Natural killer cell treated with Interleukin-12 subunit alpha and Interleukin-12 subunit beta and Interleukin-15 and Interleukin-18, amount 100 ng/mL, for 72 hours (primary cell): Measurements from ENCODE around the gene CYP2D6. TPM values are rescaled to one million over a fixed set of nuclear protein-coding genes. Genes with fewer than 3 reads are reported as not detected.

Experiments used
- ATAC-seq, 2 donors: fragments of 150-1000 bp; cut with Tn5 transposase in 1 of 2; sonication (Bioruptor Pico), chemical (Tn5 transposase) in 1 of 2; 2 replicates each; pipeline ENCODE4 v1.10.0; 2021
- DNase-seq: peaks from one replicate; pipeline ENCODE4 v3.0.0; 2022; ENCODE audit warnings: low spot score
- H3K27ac Mint-ChIP-seq, 2 donors: 1 replicate in 1 of 2; 2 replicates in 1 of 2; pipeline ENCODE4 v1.8.0; 2022; ENCODE audit warnings: mixed read lengths in 2 of 2, mild to moderate bottlenecking in 1 of 2, moderate library complexity in 1 of 2
- H3K27me3 Mint-ChIP-seq, 2 donors: 1 replicate in 1 of 2; 2 replicates in 1 of 2; pipeline ENCODE4 v1.8.0; 2022; ENCODE audit warnings: mixed read lengths in 2 of 2
- H3K36me3 Mint-ChIP-seq: one replicate; pipeline ENCODE4 v1.8.0; 2022; ENCODE audit warnings: mixed read lengths
- H3K4me1 Mint-ChIP-seq, 2 donors: 1 replicate in 1 of 2; 2 replicates in 1 of 2; pipeline ENCODE4 v1.8.0; 2022; ENCODE audit warnings: low read depth in 2 of 2, mixed read lengths in 2 of 2, mild to moderate bottlenecking in 1 of 2
- H3K4me3 Mint-ChIP-seq: one replicate; pipeline ENCODE4 v1.8.0; 2022; ENCODE audit warnings: mixed read lengths
- H3K9me3 Mint-ChIP-seq: 2 replicates; pipeline ENCODE4 v1.8.0; 2022; ENCODE audit warnings: mixed read lengths
- total RNA-seq, 2 donors: library from RNA; stranded (reverse); gene quantifications; one replicate each; pipeline ENCODE4 v1.2.3, GENCODE V29; 2022

The CYP2D6 gene
- total RNA-seq, 2 donors from 2014 or later: 1.7 to 6.1 TPM

- no peaks in the 10 kb centered on the region for H3K27me3 Mint-ChIP-seq
- peaks cover 24 to 29% of the 10 kb centered on the region in 2 donors for H3K4me1 Mint-ChIP-seq
- DNase-seq: no peak
- peak overlapping the region in 1 of 2 donors; percentile 99 for H3K27ac Mint-ChIP-seq
- no peak for ATAC-seq
- peaks cover 3% of the 10 kb centered on the region for H3K36me3 Mint-ChIP-seq
- no peak overlapping the region for H3K4me3 Mint-ChIP-seq
- no peaks in the 10 kb centered on the region for H3K9me3 Mint-ChIP-seq
Observed at GRCh38 chr22:42077486-42078125, 53.0 kb downstream of the CYP2D6 start.

- Mint-ChIP-seq H3K4me3 (no peak overlapping the region), H3K9me3 (no peaks in the 10 kb centered on the region), H3K27ac (no peak overlapping the region), H3K27me3 (no peaks in the 10 kb centered on the region), H3K4me1 (peaks cover 24 to 27% of the 10 kb centered on the region in 2 donors), H3K36me3 (no peaks in the 10 kb centered on the region)
- ATAC-seq (no peak), DNase-seq (no peak)
Observed at GRCh38 chr22:42076764-42077485, 53.7 kb downstream of the CYP2D6 start.

Other genes with a start within 250 kb of the CYP2D6 start
- not detected for gene SHISA8, start 215.7 kb downstream of the CYP2D6 start, total RNA-seq
- 1 to 10 TPM in 1 of 2 donors, under 1 TPM in 1; 0.40 to 3.2 TPM for gene TNFRSF13C, start 204.0 kb downstream of the CYP2D6 start, total RNA-seq
- gene CENPM, start 183.7 kb downstream of the CYP2D6 start, total RNA-seq: 100 to 1,000 TPM in 1 of 2 donors, 10 to 100 TPM in 1; 34.7 to 115 TPM
- under 1 TPM; 0.14 to 0.25 TPM for gene SEPTIN3, start 161.4 kb downstream of the CYP2D6 start, total RNA-seq
- gene WBP2NL, start 132.0 kb downstream of the CYP2D6 start, total RNA-seq: 1 to 10 TPM; 1.5 to 1.7 TPM
- gene NAGA, start 60.0 kb downstream of the CYP2D6 start, total RNA-seq: 10 to 100 TPM; 22.6 to 24.2 TPM
- 1 to 10 TPM; 1.5 TPM for gene PHETA2, start 56.6 kb downstream of the CYP2D6 start, total RNA-seq
- 10 to 100 TPM; 41.6 to 77.5 TPM for gene SMDT1, start 51.1 kb downstream of the CYP2D6 start, total RNA-seq
- gene NDUFA6, start 40.0 kb downstream of the CYP2D6 start, total RNA-seq: 10 to 100 TPM; 47.8 to 99.5 TPM
- 10 to 100 TPM; 54.8 to 69.0 TPM for gene TCF20, start 139.8 kb upstream of the CYP2D6 start, total RNA-seq